HG03521 (cell line): ENCODE measurements around the gene CLCF1.

Source experiments
- ATAC-seq: cut with Tn5 transposase; IDR thresholded peaks from one replicate; pipeline ENCODE4 v1.9.1; 2021; ENCODE audit warnings: mild to moderate bottlenecking, moderate library complexity; ENCODE audit not compliant: unreplicated experiment

The CLCF1 gene

DNA sequence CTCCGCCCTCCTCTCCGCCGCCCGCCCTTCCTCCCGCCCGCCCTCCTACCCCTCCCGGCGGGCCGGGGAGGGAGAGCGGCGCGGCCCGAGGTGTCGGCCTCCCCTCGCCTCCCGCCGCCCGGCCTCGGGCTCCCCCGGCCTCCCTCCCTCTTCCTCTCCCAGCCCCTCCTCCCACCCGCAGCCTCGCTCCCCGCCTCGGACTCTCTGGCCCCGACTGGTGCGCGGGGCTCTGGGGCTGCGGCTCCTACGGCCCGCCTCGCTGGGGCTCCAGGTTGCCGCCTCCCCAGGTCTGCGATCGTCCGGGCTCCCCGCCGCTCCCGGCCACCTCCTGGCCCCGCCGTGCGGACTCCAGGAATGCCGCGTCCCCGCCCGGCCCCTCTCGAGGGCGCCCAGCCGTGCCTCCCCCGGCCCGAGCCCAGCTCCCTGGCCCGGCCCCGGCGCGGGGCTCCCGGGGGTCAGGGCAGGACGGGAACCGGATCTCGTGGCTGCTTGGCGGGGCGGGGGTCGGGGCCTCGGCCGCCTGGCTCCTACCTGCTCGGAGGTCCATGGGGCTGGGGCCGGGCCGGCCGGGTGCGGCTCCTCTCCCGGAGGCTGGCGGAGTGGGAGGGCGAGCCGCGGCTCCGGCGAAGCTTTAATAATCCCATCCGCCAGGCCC, at the start of gene CLCF1:
CLCF1 (minus strand) TSS at position 606 of the 655 bp plus-strand sequence; CDS start at position 547, 59 bp downstream.
- no peak for ATAC-seq

DNA sequence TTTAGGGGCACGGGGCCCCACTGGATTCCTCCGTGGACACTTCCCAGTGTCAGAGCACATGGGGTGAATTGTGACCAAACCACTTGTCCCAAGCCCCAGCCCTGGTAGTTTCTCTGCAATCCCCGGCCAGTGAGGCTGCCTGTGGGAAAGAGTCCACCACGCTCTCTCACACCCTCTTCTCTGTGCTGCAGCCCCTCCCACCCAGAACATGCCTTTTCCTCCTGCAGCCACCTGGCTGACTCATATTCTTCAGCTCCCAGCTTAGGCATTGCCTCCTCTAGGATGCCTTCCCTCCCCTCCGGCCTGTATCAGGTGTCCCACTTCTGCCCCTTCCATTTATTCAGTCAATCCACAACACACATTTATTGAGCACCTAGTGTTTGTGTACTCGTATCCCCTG, 49.5 kb upstream of the CLCF1 start:
- ATAC-seq = no peak

DNA sequence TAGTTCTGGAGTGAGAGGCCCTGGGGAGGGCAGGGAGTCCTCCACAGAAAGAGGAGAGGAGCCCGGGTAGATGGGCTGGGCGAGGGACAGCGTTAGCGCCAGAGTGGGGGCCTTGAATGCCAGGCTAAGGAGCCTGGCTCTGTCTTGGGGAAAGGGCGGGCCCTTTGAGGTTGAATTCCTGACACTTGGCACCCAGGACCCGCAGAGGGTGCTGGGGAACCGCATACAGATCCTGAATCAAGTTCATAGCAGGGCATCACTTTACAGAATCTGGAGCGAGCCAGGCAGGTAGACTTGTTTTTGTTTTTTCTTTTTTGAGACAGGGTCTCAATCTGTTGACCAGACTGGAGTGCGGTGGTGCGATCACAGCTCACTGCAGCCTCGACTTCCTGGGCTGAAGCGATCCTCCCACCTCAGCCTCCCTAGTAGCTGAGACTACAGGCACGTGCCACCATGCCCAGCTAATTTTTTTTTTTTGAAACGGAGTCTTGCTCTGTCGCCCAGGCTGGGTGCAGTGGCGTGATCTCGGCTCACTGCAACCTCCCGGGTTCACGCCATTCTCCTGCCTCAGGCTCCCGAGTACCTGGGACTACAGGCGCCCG, 48.1 kb upstream of the CLCF1 start:
- no peak for ATAC-seq

DNA sequence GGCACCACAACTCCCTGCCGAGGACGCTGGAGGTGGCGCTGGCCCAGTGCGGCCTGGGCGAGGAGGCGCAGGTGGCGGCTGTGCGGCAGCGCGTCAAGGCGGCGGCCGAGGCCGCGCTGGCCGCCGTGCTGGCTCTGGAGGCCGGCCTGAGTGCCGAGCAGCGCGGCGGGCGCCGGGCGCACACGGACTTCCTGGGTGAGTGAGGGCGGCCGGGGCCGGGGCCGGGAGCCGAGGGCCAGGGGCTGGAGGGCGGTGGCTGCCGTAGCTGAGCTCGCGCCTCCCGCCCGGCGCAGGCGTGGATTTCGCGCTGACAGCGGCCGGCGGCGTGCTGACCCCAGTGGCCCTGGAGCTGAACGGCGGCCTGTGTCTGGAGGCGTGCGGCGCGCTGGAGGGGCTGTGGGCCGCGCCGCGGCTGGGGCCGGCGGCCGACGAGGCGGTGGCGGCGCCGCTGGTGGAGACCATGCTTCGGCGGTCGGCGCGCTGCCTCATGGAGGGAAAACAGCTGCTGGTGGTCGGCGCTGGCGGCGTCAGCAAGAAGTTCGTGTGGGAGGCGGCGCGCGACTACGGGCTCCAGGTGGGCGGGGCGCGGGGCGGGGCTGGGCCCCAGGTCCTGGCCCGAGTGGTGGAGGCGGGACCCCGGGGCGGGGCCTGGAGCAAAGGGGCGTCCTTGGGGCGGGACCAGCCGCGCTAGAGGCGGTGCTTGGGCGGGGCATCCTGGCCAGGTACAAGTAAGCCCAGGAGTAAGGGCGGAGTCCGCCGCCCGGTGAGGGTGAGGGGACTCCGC, 47.4 kb upstream of the CLCF1 start:
- peak; percentile 84 for ATAC-seq

DNA sequence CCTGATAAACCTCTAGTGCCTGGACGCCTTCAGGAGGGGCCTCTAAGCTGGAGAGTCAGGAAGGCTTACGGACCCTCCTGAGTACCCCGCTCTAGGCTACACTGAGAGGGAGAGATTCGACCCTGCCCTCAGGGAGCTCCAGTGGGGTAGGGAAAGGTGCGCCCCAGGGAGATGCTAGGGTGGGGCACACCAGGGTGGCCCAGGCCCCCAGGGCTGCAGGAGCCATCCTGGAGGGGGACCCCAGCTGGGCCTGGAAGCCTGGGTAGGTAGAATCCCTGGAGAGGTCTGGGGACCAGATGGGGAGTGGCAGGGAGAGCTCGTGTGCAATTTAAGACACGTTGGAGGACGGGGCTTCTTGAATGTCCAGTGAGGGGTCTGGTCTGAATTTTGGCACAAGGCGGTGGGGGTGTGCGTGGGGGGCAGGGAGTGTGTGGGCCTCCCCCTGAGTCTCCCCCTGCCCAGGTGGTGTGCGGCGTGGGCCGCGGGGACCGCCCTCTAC, 46.8 kb upstream of the CLCF1 start:
- ATAC-seq = no peak

- no peak for ATAC-seq
These were observed 46.1 kb upstream of the CLCF1 start for GRCh38 chr11:67419325-67420049.

GRCh38 chr11:67418476-67419281, 45.3 kb upstream of the CLCF1 start:
- no peak for ATAC-seq

DNA sequence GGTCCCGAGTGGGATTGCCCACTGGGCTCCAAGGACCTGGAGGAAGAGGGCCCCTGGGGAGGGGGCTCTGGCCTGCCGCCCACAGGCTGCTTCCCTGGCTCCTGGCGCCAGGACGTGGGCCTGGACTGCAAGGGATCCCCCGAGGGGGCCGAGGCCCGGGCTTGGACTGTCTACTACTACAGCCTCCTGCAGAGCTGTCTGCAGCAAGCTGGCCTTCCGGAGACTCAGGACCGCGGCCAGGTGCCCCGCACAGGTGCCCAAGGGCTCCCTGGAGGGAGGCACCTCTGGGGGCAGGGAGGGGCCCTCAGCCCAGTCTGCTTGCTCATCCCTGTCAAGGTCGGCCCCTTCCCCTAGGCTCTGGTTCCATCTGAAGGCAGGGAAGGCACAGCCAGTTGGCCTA, 44.0 kb upstream of the CLCF1 start:
- no peak for ATAC-seq

DNA sequence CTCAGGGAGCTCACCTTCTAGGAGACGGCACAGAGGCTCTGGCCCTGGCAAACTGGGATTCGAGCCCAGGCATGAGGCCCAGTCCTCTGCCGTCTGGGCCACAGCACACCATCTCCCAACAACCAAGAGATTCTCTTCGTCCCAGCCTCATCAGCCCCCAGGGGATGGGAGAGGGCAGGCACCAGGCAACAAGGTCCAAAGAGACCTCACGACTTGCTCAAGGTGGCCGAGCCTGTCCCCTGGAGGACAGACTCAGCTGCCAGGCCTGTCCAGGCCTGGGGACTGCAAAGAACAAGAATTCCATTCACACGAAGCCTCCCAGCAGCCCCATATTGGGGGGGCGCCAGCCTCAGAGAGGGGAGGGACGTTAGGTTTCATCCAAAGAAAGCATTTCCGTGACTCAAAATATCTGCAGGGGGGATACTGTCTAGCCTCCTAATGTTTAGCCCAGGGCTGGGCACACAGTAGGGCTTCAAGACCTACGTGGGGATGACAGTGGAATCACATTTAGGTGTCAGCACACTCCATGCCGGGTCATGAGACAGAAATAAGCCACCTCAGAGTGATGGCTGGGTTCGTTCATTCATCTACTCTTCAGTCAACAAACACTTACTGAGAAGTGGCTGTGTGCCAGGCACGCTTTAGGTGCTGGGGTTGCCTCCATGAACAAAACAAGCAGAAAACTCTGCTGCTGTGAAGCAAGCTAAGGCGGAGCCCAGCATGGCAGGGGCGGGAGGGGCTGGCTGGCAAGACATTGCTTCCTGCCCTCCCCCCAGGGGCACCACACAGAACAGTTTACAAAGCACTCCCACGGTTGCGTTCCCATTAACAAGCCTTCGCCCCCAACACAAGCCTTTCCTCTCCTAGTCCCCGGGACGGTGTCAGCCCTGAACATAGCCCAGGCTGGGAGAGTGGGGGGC, 43.3 kb upstream of the CLCF1 start:
- no peak for ATAC-seq

GRCh38 chr11:67415501-67416304, 42.3 kb upstream of the CLCF1 start, which contains the start of gene CARNS1:
Gene CARNS1 (plus strand): TSS chr11:67415678. CDS start chr11:67416200, 522 bp downstream.
- ATAC-seq = no peak

- ATAC-seq = no peak
These were observed 40.0 kb upstream of the CLCF1 start for GRCh38 chr11:67413266-67413849.

DNA sequence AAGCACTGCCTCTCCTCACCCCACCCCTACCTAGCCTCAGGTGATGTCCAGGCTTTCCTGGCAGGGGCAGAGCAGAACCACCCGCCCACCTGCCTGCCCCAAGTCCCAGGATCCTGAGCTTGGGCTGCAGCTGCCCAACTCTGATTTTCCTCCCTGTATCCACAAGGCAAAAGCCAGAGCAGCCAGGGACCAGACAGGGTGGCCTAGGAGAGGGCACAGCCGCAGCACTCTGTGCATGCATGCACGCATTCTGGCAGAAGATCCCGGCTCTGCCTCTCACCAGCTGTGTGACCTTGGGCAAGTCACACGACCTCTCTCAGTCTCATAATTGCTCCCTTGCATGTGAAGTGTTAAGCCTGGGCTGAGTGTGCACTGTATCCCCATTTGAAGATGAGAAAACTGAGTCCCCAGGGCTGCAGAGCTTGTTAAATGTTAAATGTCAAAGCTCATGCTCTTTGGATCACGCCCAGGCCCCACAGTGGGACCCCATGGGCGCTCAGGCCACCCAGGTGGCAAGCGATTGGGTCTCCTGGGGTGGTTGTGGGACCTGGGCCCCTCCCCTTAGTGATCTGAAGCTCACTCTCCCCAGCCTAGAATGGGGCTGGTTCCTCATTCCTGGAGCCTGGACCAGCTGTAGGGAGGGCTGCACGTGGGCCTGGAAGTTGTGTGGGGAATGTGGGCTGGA, 39.2 kb upstream of the CLCF1 start:
- ATAC-seq = no peak

DNA sequence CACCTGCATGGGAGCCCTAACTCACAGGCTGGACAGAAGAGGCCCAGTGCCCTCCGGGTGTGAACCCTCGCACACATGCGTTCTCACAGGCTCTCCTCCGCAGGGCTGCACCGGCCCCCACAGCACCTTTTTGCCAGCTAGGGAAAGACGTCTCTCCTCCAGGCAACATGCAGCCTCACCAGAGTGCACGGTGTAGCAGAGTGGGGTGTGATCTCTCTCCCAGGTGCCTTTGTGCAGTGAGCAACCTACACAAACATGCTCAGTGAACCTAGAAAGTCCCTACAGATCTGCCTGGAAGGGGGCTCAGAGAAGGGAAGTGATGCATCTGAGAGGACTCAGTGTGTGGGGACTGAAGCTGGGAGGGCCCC, 38.4 kb upstream of the CLCF1 start:
- no peak for ATAC-seq

DNA sequence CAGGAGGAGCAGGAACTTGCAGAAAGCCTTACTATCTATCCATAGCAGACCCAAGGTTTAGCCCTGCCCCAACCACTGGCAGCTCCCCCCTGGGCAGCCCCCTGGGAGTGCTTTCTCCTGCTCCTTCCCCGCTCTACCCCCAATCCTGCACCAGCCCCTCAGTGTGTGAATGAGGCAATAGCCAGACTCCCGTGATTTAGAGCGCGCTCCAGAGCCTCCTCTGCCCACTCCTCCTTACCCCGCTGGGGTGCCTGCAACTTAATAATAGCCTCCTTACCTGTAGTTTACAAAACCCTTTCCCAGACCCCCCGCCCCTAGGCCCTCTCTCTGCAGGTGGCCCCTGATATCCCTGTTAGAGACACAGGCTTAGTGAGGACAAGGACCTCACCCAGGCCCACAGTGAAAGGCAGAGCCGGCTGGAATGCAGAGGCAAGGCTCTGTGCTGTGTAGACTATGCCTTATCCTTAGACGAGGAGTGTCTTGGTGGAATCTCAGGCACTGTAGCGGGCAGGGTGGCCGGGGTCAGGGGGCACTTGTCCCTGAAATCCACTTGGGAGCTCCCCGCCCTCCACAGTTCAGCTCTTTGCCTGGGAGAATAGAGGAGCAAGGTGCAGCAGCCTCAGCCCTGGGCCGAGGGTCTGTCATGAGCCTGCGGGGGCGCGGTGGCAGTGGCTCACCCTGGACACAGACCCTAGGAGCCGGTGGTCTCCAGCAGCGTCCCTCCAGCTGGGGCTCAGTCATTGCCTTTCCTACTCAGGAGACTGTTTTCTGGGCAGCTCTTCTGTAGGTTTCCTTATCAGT, 37.8 kb upstream of the CLCF1 start:
- ATAC-seq = no peak

DNA sequence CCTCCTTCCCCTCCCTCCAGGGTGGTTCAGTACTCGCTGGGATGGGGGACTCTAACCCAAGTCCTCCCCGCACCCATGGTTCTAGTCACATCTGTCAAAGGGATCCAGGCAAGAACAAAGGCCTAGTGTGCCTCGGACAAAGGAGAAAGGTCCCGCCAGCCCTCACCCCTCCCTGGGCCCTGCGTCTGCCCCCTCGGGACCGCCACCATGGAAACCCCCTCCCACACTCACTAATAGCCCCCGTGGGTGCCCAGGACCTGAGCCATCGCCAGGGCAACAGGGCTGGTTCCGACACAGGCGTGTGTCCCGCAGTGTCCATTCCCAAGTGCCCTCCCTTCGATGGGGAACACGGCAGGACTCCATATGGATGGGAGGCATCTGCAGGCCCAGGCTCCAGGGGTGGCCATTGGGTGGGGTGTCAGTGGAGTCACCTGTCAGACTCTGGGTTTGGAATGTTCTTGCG, 37.0 kb upstream of the CLCF1 start:
- no peak for ATAC-seq

GRCh38 chr11:67409781-67410368, 36.5 kb upstream of the CLCF1 start:
- ATAC-seq = no peak
